HG02943 (cell line): ENCODE data around the gene EPB41L4B.

Experiments
- ATAC-seq: cut with Tn5 transposase; IDR thresholded peaks from one replicate; pipeline ENCODE4 v1.9.1; 2021; ENCODE audit warnings: mild to moderate bottlenecking, low read depth, moderate library complexity; ENCODE audit not compliant: unreplicated experiment

The EPB41L4B gene

GRCh38 chr9:109172935-109173334, 147.9 kb downstream of the EPB41L4B start:
- ATAC-seq: no peak

GRCh38 chr9:109171926-109172325, 148.9 kb downstream of the EPB41L4B start:
- ATAC-seq: no peak

- ATAC-seq: no peak
These were observed 152.7 kb downstream of the EPB41L4B start for GRCh38 chr9:109168170-109168569.

GRCh38 chr9:109167716-109168115, 153.1 kb downstream of the EPB41L4B start:
- ATAC-seq: no peak

- ATAC-seq: no peak
These were observed 153.9 kb downstream of the EPB41L4B start, which contains the start of gene FRRS1L for GRCh38 chr9:109166771-109167601. TSS of gene FRRS1L (minus strand) at chr9:109167249. CDS start at chr9:109167138, 111 bp downstream.

GRCh38 chr9:109166171-109166770, 154.6 kb downstream of the EPB41L4B start:
- ATAC-seq: no peak

- ATAC-seq: no peak
These were observed 156.8 kb downstream of the EPB41L4B start for GRCh38 chr9:109164042-109164441.

- no peak for ATAC-seq
These were observed 157.7 kb downstream of the EPB41L4B start for GRCh38 chr9:109163194-109163593.

- ATAC-seq: no peak
These were observed 158.2 kb downstream of the EPB41L4B start for GRCh38 chr9:109162677-109163076.

- ATAC-seq: no peak
These were observed 159.4 kb downstream of the EPB41L4B start for GRCh38 chr9:109161471-109161870.

- no peak for ATAC-seq
These were observed 161.3 kb downstream of the EPB41L4B start for GRCh38 chr9:109159583-109159982.

- no peak for ATAC-seq
These were observed 162.2 kb downstream of the EPB41L4B start for GRCh38 chr9:109158651-109159050.

GRCh38 chr9:109156708-109157107, 164.2 kb downstream of the EPB41L4B start:
- no peak for ATAC-seq

GRCh38 chr9:109150925-109151545, 169.8 kb downstream of the EPB41L4B start:
- no peak for ATAC-seq

GRCh38 chr9:109149722-109150121, 171.1 kb downstream of the EPB41L4B start:
- no peak for ATAC-seq

- no peak for ATAC-seq
These were observed 171.8 kb downstream of the EPB41L4B start for GRCh38 chr9:109149089-109149488.

GRCh38 chr9:109145051-109145450, 175.8 kb downstream of the EPB41L4B start:
- no peak for ATAC-seq

- ATAC-seq: peak; percentile 98
These were observed 176.8 kb downstream of the EPB41L4B start for GRCh38 chr9:109143881-109144562.

GRCh38 chr9:109141375-109141774, 179.5 kb downstream of the EPB41L4B start:
- no peak for ATAC-seq

- no peak for ATAC-seq
These were observed 181.0 kb downstream of the EPB41L4B start for GRCh38 chr9:109139851-109140250.

GRCh38 chr9:109138421-109138820, 182.4 kb downstream of the EPB41L4B start:
- ATAC-seq: no peak
